ENCODE data around the gene CTSL.

DNA sequence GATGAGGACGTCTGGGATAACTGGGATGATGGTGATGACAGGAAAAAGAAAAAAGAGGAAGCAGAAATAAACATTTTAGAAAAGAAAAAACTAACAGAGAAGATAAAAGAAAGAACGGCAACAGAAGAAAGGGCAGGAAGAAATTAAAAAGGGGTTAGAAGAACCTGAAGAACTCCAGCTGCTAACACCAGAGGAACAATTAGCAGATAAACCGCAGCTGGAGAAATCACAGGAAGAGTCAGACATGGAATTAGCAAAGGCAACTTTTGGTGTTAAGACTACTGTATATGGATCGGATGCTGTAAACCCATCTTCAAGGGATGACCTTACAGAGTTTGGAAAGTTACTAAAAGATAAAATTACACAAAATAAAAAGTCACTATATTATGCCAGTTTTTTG is 15.4 kb downstream of the CTSL start:
- TF ChIP-seq, protein P1, sequence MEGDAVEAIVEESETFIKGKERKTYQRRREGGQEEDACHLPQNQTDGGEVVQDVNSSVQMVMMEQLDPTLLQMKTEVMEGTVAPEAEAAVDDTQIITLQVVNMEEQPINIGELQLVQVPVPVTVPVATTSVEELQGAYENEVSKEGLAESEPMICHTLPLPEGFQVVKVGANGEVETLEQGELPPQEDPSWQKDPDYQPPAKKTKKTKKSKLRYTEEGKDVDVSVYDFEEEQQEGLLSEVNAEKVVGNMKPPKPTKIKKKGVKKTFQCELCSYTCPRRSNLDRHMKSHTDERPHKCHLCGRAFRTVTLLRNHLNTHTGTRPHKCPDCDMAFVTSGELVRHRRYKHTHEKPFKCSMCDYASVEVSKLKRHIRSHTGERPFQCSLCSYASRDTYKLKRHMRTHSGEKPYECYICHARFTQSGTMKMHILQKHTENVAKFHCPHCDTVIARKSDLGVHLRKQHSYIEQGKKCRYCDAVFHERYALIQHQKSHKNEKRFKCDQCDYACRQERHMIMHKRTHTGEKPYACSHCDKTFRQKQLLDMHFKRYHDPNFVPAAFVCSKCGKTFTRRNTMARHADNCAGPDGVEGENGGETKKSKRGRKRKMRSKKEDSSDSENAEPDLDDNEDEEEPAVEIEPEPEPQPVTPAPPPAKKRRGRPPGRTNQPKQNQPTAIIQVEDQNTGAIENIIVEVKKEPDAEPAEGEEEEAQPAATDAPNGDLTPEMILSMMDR (IDR thresholded peaks at IDR 0.05; ENCODE audit: low read length), result no peak
- TF ChIP-seq EZH2 (IDR thresholded peaks at IDR 0.05; ENCODE audit: borderline replicate concordance, low read length), result no peak

Measured in OCI-LY1 (cell line).